ENCODE data around the gene MCFD2.

Gene MCFD2

DNA sequence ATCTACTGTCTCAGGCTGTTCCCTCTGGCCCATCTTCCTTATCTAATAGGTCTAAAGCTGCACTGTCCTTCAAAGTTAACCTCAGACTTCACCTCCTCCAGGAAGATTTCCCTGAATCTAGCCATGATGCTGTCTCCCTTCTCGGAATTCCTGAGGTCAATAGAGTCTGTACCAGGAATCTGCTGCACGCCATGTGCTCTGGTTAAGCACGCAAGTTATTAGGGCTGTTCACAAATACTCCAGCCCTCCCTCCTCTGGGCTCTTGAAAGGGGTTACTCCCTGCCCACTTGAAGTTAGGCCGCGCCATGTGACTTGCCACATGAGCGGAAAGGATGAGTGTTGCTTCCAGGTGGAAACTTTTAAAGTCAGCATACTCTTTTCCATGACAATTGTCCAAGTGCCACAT lies 43.6 kb downstream of the MCFD2 start:
- DNase-seq, result no peak

DNA sequence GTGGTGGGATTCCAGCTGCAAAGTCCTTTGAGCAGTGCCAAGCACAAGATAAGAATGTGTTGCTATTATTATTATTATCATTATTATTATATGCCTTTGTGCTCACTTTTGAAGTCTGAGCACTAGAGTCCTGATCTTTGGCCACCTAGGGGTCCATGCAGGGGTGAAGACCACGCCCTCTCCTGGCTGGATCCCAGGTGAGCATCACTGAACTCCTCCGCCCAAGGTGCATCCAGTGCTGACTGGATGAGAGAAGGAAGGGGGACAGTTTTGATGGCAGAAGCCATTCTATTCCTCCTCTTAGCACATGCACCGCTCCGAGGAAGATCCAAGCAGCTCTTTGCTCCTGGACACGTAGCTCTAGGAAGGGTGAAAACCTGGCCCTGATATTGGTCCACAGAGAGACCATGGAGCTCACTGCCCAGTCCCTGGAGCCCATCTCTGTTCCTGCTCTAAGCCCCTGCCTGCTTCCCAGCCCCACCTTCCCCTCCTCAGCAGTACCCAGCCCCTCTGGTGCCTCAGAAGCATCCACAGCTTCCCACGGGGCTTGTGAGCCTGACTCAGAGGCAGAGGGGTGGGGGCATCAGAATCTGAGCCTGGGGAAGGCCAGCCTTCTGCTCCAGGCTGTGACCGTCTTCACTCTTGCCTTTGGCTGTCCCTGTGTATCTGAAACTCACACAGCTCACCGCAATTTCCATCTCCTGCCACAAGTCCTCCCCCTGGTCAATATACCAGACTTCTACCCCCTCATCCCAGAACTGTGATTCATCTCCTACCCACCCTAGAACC lies 45.4 kb downstream of the MCFD2 start:
- DNase-seq, result no peak

DNA sequence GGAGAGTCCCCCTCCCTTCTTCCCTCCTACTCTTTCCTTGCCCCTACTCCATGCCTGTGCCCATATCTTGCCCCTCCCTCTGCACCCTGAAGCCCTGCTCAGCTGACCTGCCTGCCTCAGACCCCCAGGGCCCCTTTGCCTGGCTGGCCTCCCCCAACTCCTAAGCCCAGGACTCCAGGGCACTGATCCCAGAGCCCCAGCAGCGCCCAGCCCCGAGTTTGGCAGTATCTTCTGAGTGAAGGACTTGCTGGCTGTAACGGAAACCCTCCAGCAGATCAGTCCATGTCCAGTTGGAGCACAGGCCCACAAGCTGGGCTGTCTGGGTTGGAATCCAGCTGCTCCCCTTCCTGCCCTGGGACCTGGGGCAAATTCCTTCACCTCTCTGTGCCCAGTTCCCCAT lies 46.0 kb downstream of the MCFD2 start:
- no peak for DNase-seq

DNA sequence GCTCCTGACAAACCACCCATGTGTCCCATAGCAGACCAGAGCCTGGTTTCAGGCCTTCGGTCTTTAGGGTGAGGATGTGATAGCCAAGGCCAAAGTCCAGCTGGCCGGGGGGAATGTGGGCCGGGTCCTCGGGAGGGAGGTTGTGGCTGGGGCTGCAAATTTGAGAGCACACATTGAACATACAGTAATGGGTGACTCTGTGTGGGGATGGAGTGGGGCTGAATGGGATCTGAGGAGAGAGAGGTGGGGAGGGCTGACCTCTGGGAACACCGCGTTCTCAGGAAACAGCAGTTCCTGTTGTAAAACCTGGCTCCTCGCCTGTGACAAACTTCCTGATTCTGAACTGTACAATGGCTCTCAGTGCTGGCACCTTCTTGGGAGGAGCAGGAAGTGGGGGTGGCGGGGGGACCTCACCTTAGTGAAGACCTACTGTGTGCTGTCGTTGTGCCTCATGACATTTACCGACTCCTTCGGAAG lies 48.8 kb downstream of the MCFD2 start:
- no peak for DNase-seq

DNA sequence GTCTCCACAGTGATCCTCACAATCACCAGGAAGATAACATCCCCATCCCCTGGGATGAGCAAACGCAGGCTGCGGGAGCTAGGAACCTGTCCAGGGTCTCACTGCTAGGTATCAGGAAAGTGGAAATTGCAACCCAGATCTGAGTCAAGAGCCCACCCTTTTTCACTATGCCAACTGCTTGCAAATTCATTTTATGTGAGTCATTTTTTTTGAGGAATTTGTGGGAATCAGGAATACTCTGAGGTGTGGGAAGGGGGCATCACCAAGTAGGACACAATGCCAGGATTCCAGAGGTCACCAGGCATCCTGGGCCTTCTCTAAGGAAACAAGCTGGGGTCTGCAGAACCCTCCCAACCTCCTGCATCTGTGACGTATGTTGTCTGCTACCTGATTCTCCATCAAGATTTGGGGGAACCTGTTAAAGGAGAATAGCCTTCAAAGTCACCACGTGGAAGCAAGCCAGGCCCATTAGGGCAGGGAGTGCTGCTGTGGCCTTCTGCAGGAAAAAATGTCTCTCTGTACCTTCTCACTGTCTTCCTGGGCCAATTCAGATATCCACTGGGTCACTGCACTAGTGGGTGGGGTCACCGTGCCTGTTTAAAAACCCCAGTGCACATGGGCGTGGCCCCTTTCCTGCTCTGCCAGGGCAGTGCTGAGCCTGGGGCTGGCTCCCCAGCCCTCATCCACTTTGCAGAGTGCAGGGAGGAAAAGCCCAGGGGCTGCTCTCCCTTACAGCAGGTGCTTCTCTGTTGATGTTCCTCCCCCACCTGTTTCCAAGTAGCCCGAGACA lies 50.2 kb downstream of the MCFD2 start:
- no peak for DNase-seq

DNA sequence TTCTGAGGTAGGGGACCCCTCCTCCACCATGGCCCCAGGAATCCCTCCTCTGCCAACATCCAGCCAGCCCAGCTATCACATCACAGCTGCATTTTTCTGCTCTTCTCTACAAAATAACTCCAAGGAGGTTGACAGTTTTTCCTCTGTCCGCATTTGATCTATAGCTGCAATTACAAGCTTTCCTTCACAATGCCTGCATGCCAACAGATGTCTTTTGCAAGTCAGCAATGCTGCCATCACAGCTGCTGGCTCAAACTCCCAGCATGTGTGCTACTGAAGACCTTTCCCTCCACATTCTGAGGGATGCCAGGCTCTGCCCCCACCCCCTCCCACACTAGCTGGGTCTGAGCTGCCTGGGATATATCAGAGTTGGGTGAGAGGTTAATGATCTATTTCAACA lies 51.7 kb downstream of the MCFD2 start:
- no peak for DNase-seq

DNA sequence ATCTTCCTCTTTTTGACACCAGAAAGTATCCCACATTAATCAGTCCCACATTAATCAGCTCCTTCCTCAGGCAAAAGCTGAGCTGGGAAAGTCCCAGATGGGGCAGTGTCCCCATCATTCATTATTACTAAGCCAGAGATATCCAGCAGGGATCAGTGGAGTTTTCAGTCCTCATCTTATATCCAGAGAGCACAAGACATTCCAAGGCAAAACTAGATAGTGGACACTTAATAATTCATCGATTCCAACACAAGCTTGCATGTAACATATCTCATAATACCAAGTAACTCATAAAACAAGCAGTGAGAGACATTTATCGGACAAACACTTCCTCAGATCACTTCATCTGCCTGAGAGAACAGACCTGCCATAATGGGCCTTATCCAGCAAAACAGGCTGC lies 53.1 kb downstream of the MCFD2 start:
- DNase-seq, result no peak

DNA sequence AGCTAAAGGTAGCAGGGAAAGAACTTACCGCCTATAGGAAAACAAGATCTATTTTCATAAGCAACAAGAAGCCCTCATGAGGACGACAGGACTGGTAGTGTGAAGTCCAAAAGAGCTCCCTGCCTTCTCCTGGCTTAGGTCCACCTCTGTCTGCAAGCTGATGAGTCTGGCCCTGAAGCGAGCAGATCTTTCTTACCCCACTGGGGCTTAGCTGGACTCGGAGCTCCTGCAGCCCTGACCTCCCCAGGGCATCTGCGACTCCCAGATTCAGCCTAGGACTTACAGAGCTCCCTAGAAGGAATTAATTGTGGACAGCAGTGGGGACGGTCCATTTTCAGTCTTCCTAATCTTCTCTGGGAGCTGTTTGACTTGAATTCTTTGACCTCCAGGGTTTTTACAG lies 53.7 kb downstream of the MCFD2 start:
- DNase-seq, result no peak

DNA sequence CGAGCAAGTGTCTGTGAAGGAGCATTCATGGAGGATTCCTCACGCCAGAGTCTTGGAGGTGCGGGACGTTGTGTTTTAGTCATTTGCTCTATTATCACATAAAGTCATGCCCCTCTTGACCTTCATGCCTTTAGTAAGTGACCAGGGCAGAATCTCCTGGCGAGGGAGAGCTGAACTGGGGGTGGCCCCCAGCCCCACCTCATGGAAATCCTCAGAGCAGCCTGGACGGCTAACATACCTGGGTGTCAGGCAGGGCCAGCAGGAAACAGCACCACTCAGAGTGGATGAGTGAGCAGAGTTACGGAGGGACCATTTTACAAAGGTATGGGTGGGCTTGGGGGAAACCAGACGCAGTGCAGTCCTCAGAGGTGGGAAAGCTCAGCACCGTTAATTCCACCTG lies 56.1 kb downstream of the MCFD2 start:
- DNase-seq, result no peak

DNA sequence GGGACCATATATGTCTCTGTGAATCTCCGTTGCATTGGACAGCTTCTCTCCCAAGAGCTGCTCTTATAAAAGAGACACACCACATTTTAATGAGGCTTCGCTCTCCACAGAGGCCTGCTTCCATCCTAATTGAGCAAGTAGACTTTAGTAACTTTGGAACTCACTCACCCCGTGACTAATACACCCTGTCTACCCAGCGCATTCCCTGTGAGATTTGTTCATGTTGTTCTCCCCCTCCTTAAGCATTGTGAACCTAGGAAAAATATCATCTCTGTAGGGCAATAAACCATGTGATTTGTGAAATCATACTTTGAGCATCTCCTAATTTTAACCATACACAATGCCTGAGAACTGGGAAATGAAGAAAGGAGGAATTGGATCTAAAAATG lies 56.9 kb downstream of the MCFD2 start:
- DNase-seq, result no peak

DNA sequence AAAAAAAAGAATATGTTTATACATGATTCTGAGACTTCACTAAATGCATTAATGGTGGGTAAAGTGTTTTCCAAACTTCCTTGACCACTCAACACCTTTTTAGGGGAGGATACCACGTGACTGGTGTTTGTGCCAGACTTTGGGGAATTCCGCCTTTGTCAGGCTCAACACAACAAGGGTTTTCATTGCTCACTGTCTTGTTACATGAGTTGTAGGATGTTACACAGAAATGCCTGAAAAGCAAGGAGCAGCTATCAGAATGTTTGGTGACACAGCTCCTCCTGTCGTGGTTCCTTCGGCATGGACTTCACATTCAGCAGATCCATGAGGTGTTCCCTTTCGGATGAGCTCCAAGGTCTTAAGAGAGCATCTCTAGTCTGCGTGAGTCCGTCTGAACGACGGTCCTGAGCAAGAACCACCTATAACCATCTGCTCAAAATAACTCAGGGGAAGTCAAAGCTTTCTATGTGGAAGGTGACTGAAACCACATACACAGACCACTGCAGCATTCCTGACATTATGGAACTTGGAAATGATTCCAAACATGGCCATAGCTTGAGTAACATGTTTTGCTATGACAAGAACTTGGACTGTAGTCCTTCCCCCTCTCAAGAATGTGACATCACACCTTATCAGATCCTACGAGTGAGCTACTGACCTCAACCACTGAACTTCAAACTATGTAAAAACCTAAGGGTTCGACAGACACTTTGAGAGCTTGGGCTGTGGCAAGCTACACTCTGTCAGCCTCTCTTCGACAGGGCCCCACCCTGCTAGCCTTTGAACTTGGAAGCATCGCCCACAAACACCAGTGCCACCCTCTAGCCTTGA lies 57.5 kb downstream of the MCFD2 start:
- DNase-seq, result no peak

DNA sequence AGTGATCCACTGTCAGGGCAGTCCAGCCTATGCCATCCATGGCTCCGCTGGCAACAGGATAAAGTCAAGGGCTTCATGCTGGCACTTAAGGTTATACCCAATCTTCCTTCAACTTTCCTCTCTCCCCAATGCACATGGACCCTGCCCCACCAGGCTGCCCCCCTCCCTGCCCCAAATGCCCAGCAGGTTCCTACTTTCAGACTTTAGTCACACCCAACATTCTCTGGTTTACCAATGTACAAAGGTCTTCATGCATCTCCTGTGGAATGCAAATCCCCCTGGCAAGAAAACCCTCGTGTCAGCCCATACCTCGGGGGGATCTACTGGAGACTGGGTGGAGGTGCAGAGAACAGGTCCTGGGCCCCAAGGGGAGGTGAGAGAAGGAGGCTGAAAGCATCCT lies 59.3 kb downstream of the MCFD2 start:
- no peak for DNase-seq

DNA sequence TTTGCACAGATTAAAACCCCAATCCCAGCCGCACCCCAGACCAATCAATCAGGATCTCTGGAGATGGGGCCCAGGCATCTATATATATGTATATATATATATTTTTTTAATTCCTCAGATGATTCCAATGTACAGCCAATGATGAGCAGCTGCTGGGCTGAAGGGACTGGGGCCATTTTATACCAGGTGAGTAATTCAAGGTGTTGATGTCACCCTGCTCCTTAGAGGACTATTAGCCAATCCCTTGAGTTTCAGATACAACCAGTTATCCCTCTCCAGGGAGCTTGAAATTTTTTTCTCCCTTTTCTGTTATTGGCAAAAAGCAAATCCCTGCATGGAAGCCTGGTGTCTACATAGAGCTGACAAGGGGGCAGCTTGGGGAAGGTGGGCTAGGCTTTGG lies 59.8 kb downstream of the MCFD2 start:
- no peak for DNase-seq

DNA sequence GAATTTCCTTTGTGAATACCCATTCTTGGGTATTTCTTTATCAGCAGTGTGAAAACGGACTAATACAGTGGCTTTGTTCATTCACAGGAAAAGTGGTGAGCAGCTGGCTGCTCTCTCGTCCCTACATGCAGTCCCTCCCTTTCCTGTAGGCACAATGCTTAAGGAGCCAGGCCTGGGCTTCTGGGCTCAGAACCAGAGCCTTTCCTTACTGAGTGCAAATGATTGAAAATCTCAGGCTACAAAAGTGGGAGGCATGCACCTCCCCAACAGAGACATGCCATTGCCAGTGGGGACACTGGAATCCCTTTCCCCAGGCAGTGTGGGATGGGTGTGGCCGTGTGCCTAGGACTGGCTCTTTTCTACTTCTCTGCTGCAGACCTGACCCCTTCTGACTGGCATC lies 61.3 kb downstream of the MCFD2 start:
- DNase-seq, result no peak

DNA sequence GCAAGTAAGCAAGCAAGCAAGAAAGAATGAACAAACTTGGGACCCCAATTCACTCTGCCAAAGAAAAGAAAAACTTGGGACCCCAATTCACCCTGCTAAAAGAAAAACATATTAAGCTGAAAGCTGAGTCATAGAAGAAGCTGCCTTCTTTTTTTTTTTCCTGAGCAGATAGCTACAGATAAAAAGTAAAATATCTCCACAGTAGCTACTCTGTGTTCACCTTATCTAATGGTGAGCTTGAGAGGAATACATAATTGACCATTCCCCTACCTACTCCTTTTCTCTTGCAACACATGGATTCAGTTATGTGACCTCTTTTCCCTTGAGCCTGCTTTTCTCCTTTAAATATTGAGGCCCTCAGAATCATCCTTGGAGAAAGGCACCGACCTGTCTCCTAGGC lies 63.0 kb downstream of the MCFD2 start:
- no peak for DNase-seq

DNA sequence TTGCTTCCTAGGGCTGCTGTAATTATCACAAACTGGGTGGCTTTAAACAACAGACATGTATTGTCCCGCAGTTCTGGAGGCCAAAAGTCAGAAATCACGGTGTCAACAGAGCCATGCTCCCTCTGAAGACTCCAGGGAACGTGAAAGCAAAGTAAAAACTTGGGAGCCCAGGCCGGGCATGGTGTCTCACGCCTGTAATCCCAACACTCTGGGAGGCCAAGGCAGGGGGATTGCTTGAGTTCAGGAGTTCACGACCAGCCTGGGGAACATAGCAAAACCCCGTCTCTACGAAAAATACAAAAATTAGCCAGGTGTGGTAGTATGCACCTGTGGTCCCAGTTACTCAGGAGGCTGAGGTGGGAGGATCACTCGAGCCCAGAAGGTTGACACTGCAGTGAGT lies 63.5 kb downstream of the MCFD2 start:
- no peak for DNase-seq
